Vagina (tissue), 2 donors: ENCODE results near the gene TMEM63B.

Source experiments
- POLR2A ChIP-seq, 2 donors: fragments of 450-650 bp; IDR thresholded peaks; one replicate each; pipeline ENCODE4 v1.6.1; 2017; ENCODE audit warnings: antibody characterized with exemption in 2 of 2, mild to moderate bottlenecking in 2 of 2, moderate library complexity in 2 of 2
- POLR2AphosphoS5 ChIP-seq, 2 donors: sonication (generic); formaldehyde crosslinking; IDR thresholded peaks; one replicate each; pipeline ENCODE4 v1.9.0; 2017; ENCODE audit warnings: antibody characterized with exemption in 2 of 2, mild to moderate bottlenecking in 2 of 2, low read depth in 1 of 2; ENCODE audit not compliant: insufficient read depth in 1 of 2
- TF ChIP-seq, protein P1 (sequence below), 3 experiments: fragments of 450-650 bp in 2 of 3; fragments of 200-600 bp in 1 of 3; sonication (generic) in 1 of 3; IDR thresholded peaks; one replicate each; pipeline ENCODE4 v1.5.1; 2017 to 2019; ENCODE audit warnings: antibody characterized with exemption in 3 of 3, mild to moderate bottlenecking in 2 of 3, moderate library complexity in 2 of 3

DNA sequence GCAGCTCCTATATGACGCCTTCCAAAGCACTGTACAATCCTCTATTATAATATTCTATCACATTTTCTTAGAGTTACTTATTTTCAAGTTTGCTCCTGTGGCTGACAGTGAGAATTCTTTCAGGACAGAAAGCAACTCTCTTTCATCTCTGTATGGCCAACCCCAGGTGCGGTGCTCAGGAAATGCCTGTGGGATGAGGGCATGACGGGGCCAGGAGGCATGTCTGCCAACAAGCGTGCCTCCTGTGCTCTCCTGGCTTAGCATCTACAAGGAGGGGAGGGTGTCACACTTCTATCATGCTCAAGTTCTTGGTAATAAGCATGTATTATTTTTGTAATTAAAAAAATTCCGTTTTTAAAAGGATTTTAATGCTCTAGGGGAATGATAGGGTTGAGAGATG is 11.5 kb upstream of the TMEM63B start:
- TF ChIP-seq, protein P1, sequence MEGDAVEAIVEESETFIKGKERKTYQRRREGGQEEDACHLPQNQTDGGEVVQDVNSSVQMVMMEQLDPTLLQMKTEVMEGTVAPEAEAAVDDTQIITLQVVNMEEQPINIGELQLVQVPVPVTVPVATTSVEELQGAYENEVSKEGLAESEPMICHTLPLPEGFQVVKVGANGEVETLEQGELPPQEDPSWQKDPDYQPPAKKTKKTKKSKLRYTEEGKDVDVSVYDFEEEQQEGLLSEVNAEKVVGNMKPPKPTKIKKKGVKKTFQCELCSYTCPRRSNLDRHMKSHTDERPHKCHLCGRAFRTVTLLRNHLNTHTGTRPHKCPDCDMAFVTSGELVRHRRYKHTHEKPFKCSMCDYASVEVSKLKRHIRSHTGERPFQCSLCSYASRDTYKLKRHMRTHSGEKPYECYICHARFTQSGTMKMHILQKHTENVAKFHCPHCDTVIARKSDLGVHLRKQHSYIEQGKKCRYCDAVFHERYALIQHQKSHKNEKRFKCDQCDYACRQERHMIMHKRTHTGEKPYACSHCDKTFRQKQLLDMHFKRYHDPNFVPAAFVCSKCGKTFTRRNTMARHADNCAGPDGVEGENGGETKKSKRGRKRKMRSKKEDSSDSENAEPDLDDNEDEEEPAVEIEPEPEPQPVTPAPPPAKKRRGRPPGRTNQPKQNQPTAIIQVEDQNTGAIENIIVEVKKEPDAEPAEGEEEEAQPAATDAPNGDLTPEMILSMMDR (IDR thresholded peaks at IDR 0.05) = no peak
- TF ChIP-seq POLR2AphosphoS5 (IDR thresholded peaks at IDR 0.05; ENCODE audit: insufficient read depth in 1 of 2, low read depth in 1 of 2) (no peak), POLR2A (IDR thresholded peaks at IDR 0.05) (no peak)
